ENCODE results near the gene CR1. TPM values are rescaled to one million over a fixed set of nuclear protein-coding genes. Genes with fewer than 3 reads are reported as not detected.

CR1 gene
- total and polyA plus RNA-seq, 2 of the 8 experiments (the other 6 are each of a cell fraction or from before 2014, with no cell fraction given) = 0.15 to 0.22 TPM

GRCh38 chr1:207676153-207676552 is 180.2 kb downstream of the CR1 start:
- H3K27ac ChIP-seq (ENCODE audit: low read depth, low read length) = no peak overlapping the region
- 98% methylated on average over 4 of the region's 4 CpGs; no CpG with 5 or more reads in 1 of the 2 experiments for WGBS, 2 experiments (ENCODE audit: extremely low coverage in 1 of 2, insufficient coverage in 1 of 2, insufficient read length in 1 of 2, insufficient replicate concordance in 2 of 2, low coverage in 1 of 2, low lambda C conversion rate in 2 of 2, missing lambda C conversion rate in 1 of 2)
- no peak overlapping the region for H2BK5ac ChIP-seq (ENCODE audit: low read depth, low read length)
- no peak overlapping the region for H3K56ac ChIP-seq (replicated peaks; ENCODE audit: insufficient read length, low read depth, low read length)
- H3K4ac ChIP-seq (replicated peaks; ENCODE audit: insufficient read length, low read depth, low read length) = no peak overlapping the region
- H4K5ac ChIP-seq (ENCODE audit: insufficient read length, low read depth, low read length) = no peak overlapping the region
- H3K23ac ChIP-seq (ENCODE audit: insufficient read length) = no peak overlapping the region
- no peak overlapping the region for H2BK20ac ChIP-seq (ENCODE audit: low read length)
- H2BK12ac ChIP-seq (ENCODE audit: low read depth, low read length) = no peak overlapping the region
- no peak overlapping the region for H3K9ac ChIP-seq (replicated peaks in 1 of 4; ENCODE audit: extremely low read depth in 1 of 4, low read depth in 3 of 4, low read length in 3 of 4)
- CTCF ChIA-PET (ENCODE audit: partially characterized antibody) = interaction anchor here (0.6 to 1.8 kb wide), 7 partner anchors 22 to 682 kb away, joined by 3 to 6 read pairs (median 3); no protein-coding TSS in a partner anchor
- no peak overlapping the region for H2AFZ ChIP-seq (ENCODE audit: low read length)
- POLR2A ChIA-PET (ENCODE audit: partially characterized antibody) = no interaction called here
- no peaks in the 10 kb centered on the region for H3K9me3 ChIP-seq (ENCODE audit: insufficient read depth in 2 of 2, low read depth in 1 of 2, low read length in 1 of 2)
- H3K79me2 ChIP-seq (ENCODE audit: control insufficient read depth in 1 of 2, insufficient read depth in 2 of 2, low read length in 2 of 2) = no peaks in the 10 kb centered on the region
- H3K36me3 ChIP-seq (ENCODE audit: control insufficient read depth in 2 of 4, insufficient read depth in 4 of 4, low read length in 3 of 4) = no peaks in the 10 kb centered on the region
- no peak overlapping the region for H2AK5ac ChIP-seq (ENCODE audit: low read depth, low read length)
- no peaks in the 10 kb centered on the region for H3K4me1 ChIP-seq (replicated peaks in 1 of 4; ENCODE audit: control insufficient read depth in 3 of 4, insufficient read depth in 4 of 4, low read length in 3 of 4)
- no peaks in the 10 kb centered on the region for H3K79me1 ChIP-seq (ENCODE audit: low read depth, low read length)
- H3K23me2 ChIP-seq (ENCODE audit: low read depth, low read length) = no peaks in the 10 kb centered on the region
- H3K4me2 ChIP-seq (ENCODE audit: insufficient read depth in 1 of 2, low read depth in 2 of 2, low read length in 2 of 2) = no peak overlapping the region
- H3K18ac ChIP-seq (ENCODE audit: extremely low read depth, low read length) = no peak overlapping the region
- no peak overlapping the region for H4K8ac ChIP-seq (ENCODE audit: extremely low read depth, insufficient read depth, low read length)
- H2BK15ac ChIP-seq (ENCODE audit: low read length) = no peak overlapping the region
- no peak overlapping the region for H3K14ac ChIP-seq (ENCODE audit: insufficient read length)
- H3K4me3 ChIP-seq (ENCODE audit: extremely low read depth in 1 of 4, insufficient read depth in 2 of 4, low read depth in 3 of 4, low read length in 4 of 4) = no peak overlapping the region
- H3K27me3 ChIP-seq (replicated peaks in 1 of 4; ENCODE audit: control insufficient read depth in 3 of 4, extremely low read depth in 1 of 4, insufficient read depth in 3 of 4, low read length in 3 of 4) = no peaks in the 10 kb centered on the region
- no peak overlapping the region for H2BK120ac ChIP-seq (replicated peaks; ENCODE audit: low read depth, low read length)
- FAIRE-seq = no peak
- no peaks in the 10 kb centered on the region for H4K20me1 ChIP-seq (replicated peaks in 1 of 2; ENCODE audit: control insufficient read depth in 1 of 2, insufficient read depth in 2 of 2, low read length in 2 of 2)
- DNase-seq (ENCODE audit: low read depth in 1 of 2, low spot score in 2 of 2) = no peak
- no peak overlapping the region for H4K91ac ChIP-seq (replicated peaks; ENCODE audit: insufficient read length, low read length)
- no peak for TF ChIP-seq CTCF (IDR thresholded peaks at IDR 0.05; ENCODE audit: control extremely low read depth in 1 of 3, insufficient read depth in 1 of 3, low read depth in 1 of 3, low read length in 3 of 3)
- TF ChIP-seq RXRA (IDR thresholded peaks at IDR 0.05; ENCODE audit: insufficient read depth, low read depth, low read length) = no peak
- no peak for TF ChIP-seq SAP30 (IDR thresholded peaks at IDR 0.05; ENCODE audit: insufficient read depth, insufficient replicate concordance, low read length)
- no peak for TF ChIP-seq JUND (IDR thresholded peaks at IDR 0.05; ENCODE audit: low read length)
- TF ChIP-seq YY1 (IDR thresholded peaks at IDR 0.05; ENCODE audit: low read depth, low read length) = no peak
- TF ChIP-seq ATF3 (IDR thresholded peaks at IDR 0.05; ENCODE audit: insufficient read depth, low read depth, low read length) = no peak
- no peak for TF ChIP-seq POLR2A (IDR thresholded peaks at IDR 0.05; ENCODE audit: control extremely low read depth in 1 of 2, low read depth in 2 of 2, low read length in 2 of 2)
- no peak for TF ChIP-seq GABPA (IDR thresholded peaks at IDR 0.05; ENCODE audit: borderline replicate concordance, insufficient read depth, low read length)
- TF ChIP-seq KDM4A (IDR thresholded peaks at IDR 0.05; ENCODE audit: low read depth, low read length, severe bottlenecking) = no peak
- no peak for TF ChIP-seq NANOG (IDR thresholded peaks at IDR 0.05; ENCODE audit: insufficient read depth, low read depth, low read length, poor library complexity, severe bottlenecking)
- no peak for TF ChIP-seq JUN (IDR thresholded peaks at IDR 0.05; ENCODE audit: low read depth, low read length)
